Lung (tissue), 12 donors: ENCODE data around the gene CARD14. TPM values are rescaled to one million over a fixed set of nuclear protein-coding genes. Genes with fewer than 3 reads are reported as not detected.

ENCODE experiments used
- ATAC-seq: fragments of 200-7000 bp; cut with Tn5 transposase; one replicate; pipeline ENCODE4 v1.9.1; 2020; ENCODE audit warnings: moderate number of reproducible peaks; ENCODE audit not compliant: insufficient read depth, low FRiP score
- DNase-seq, 3 donors: peaks; one replicate each; pipeline ENCODE4 v3.0.0-alpha.2; 2013 to 2017
- H3K27ac ChIP-seq, 2 donors: one replicate each; pipeline ENCODE4 v1.5.1; 2013; ENCODE audit warnings: mild to moderate bottlenecking in 2 of 2, moderate library complexity in 2 of 2, control low read depth in 1 of 2, inconsistent platforms in 1 of 2, low read depth in 1 of 2, low read length in 1 of 2
- H3K27me3 ChIP-seq, 3 donors: one replicate each; pipeline ENCODE4 v1.5.1; 2013; ENCODE audit warnings: low read length in 2 of 3; ENCODE audit not compliant: control insufficient read depth in 3 of 3, insufficient read depth in 3 of 3
- H3K36me3 ChIP-seq, 4 donors: one replicate each; pipeline ENCODE4 v1.5.1; 2013; ENCODE audit warnings: low read length in 4 of 4, mild to moderate bottlenecking in 1 of 4, moderate library complexity in 1 of 4; ENCODE audit not compliant: control insufficient read depth in 4 of 4, insufficient read depth in 4 of 4
- H3K4me1 ChIP-seq, 5 donors: one replicate each; pipeline ENCODE4 v1.5.1; 2013; ENCODE audit warnings: low read length in 5 of 5, mild to moderate bottlenecking in 2 of 5, moderate library complexity in 1 of 5; ENCODE audit not compliant: control insufficient read depth in 5 of 5, insufficient read depth in 5 of 5
- H3K4me3 ChIP-seq: one replicate; pipeline ENCODE4 v1.5.1; 2013; ENCODE audit warnings: mild to moderate bottlenecking, control low read depth, moderate library complexity
- H3K9ac ChIP-seq, 2 donors: one replicate each; pipeline ENCODE4 v1.5.1; 2013; ENCODE audit warnings: low read length in 2 of 2, control low read depth in 1 of 2; ENCODE audit not compliant: insufficient read depth in 1 of 2
- H3K9me3 ChIP-seq, 4 donors: one replicate each; pipeline ENCODE4 v1.5.1; 2013; ENCODE audit warnings: low read length in 3 of 4, mild to moderate bottlenecking in 1 of 4, moderate library complexity in 1 of 4; ENCODE audit not compliant: control insufficient read depth in 4 of 4, insufficient read depth in 3 of 4
- CTCF ChIP-seq: IDR thresholded peaks from 2 replicates; pipeline ENCODE4 v1.5.1; 2012; ENCODE audit warnings: mild to moderate bottlenecking; ENCODE audit errors: control extremely low read depth, extremely low read depth
- WGBS, 2 donors: extraction: QIAGEN DNeasy Blood & Tissue Kit; methylation state at CpG; one replicate each; pipeline ENCODE4 v1.1.7; 2013; 5-methylcytosine and 5-hydroxymethylcytosine counted together
- polyA plus RNA-seq, 2 donors: library from polyadenylated mRNA; stranded (reverse); fragments of 200-250 nt; gene quantifications; one replicate each; pipeline ENCODE4 v1.2.1, GENCODE V29; 2013
- total RNA-seq, 2 donors: library from RNA; depleted of rRNA in 1 of 2; stranded (reverse); fragments of >200 nt in 1 of 2; gene quantifications; one replicate each; pipeline ENCODE4 v1.2.1, GENCODE V29; 2014 to 2021
- donor health status: control.
- donor health status: control.
- donor health status: Bipolar disorder and iron deficiency.
- donor health status: healthy.
- donor health status: DM: yes; HTN: yes; CAD: no.

The CARD14 gene
- total and polyA plus RNA-seq, 4 donors = 0.50 to 1.8 (median 1.2) TPM

- Histone ChIP-seq H3K27me3 (no peaks in the 10 kb centered on the region), H3K36me3 (peaks cover 56 to 66% (median 59%) of the 10 kb centered on the region in 4 donors), H3K27ac (no peak overlapping the region), H3K4me3 (no peak overlapping the region), H3K9ac (no peak overlapping the region), H3K9me3 (peaks cover 0 to 2% (median 0%) of the 10 kb centered on the region in 4 donors), H3K4me1 (no peaks in the 10 kb centered on the region)
- TF ChIP-seq CTCF = no peak
- ATAC-seq (no peak), DNase-seq (no peak)
- 93 to 95% methylated on average over 18 of the region's 18 CpGs for WGBS, 2 donors
Measured at GRCh38 chr17:80138856-80139426, 30.9 kb upstream of the CARD14 start.

GRCh38 chr17:80141463-80142165, 28.2 kb upstream of the CARD14 start:
- TF ChIP-seq CTCF = no peak
- Histone ChIP-seq H3K4me1 (peaks cover 0 to 16% (median 11%) of the 10 kb centered on the region in 5 donors), H3K9me3 (peaks cover 0 to 2% (median 0%) of the 10 kb centered on the region in 4 donors)

GRCh38 chr17:80142929-80143328, 26.9 kb upstream of the CARD14 start:
- Histone ChIP-seq H3K27ac (no peak overlapping the region), H3K36me3 (peaks cover 31 to 44% (median 33%) of the 10 kb centered on the region in 4 donors), H3K27me3 (no peaks in the 10 kb centered on the region), H3K4me3 (no peak overlapping the region), H3K9me3 (peaks cover 0 to 2% (median 0%) of the 10 kb centered on the region in 4 donors), H3K4me1 (peaks cover 0 to 17% (median 11%) of the 10 kb centered on the region in 5 donors), H3K9ac (no peak overlapping the region)
- TF ChIP-seq CTCF = no peak
- ATAC-seq = no peak
- DNase-seq = no peak
- WGBS, 2 donors = 95 to 98% methylated on average over 6 of the region's 6 CpGs

More at GRCh38 chr17:80141463-80142165, 28.2 kb upstream of the CARD14 start:
- Histone ChIP-seq H3K4me3 (no peak overlapping the region), H3K9ac (no peak overlapping the region), H3K27ac (no peak overlapping the region), H3K36me3 (peaks cover 43 to 56% (median 45%) of the 10 kb centered on the region in 4 donors), H3K27me3 (no peaks in the 10 kb centered on the region)
- no peak for ATAC-seq
- 96% methylated on average over 7 of the region's 7 CpGs for WGBS, 2 donors
- no peak for DNase-seq
